SK-N-SH (cell line): Measurements from ENCODE around the gene CCDC69. TPM values are rescaled to one million over a fixed set of nuclear protein-coding genes. Genes with fewer than 3 reads are reported as not detected.

Source experiments
- CTCF ChIA-PET: fragments of 300-600, 350-600 bp; formaldehyde crosslinking; extraction: SDS; loops from one replicate; lab custom pipeline; 2021; lab: Yijun Ruan, JAX
- POLR2A ChIA-PET: fragments of 350-600 bp; sonication (Branson Sonifier 250); formaldehyde crosslinking; extraction: SDS; loops from one replicate; lab custom pipeline; 2020; ENCODE audit warnings: antibody characterized with exemption, inconsistent platforms; lab: Yijun Ruan, JAX
- DNase-seq: peaks from one replicate; pipeline ENCODE4 v3.0.0; 2012
- H2AFZ ChIP-seq: fragments of 200-600 bp; sonication (generic); 2 replicates; pipeline ENCODE4 v1.8.1; 2016; ENCODE audit warnings: antibody characterized with exemption, mild to moderate bottlenecking, low read depth
- H3F3A ChIP-seq: fragments of 200-600 bp; sonication (generic); replicated peaks from 2 replicates; pipeline ENCODE3; 2016; ENCODE audit warnings: antibody characterized with exemption, mild to moderate bottlenecking; ENCODE audit not compliant: insufficient read depth
- H3K27ac ChIP-seq, 2 experiments: fragments of 200-500 bp in 1 of 2; fragments of 200-600 bp in 1 of 2; sonication (Bioruptor generic) in 1 of 2; sonication (generic), shearing (Covaris generic) in 1 of 2; 2 replicates each; pipeline versions ENCODE4 v1.5.1 to v1.6.1; 2014 to 2016; ENCODE audit warnings: low read depth in 2 of 2, inconsistent platforms in 1 of 2, low read length in 1 of 2, mild to moderate bottlenecking in 1 of 2, mixed read lengths in 1 of 2
- H3K27me3 ChIP-seq: fragments of 200-600 bp; sonication (generic), shearing (Covaris generic); 2 replicates; pipeline ENCODE4 v1.6.1; 2016; ENCODE audit warnings: mixed run types; ENCODE audit not compliant: insufficient read depth
- H3K36me3 ChIP-seq, 2 experiments: fragments of 200-500 bp in 1 of 2; fragments of 200-600 bp in 1 of 2; sonication (Bioruptor generic) in 1 of 2; sonication (generic) in 1 of 2; replicated peaks in 1 of 2; 2 replicates each; pipeline versions ENCODE3 to v1.5.1; 2014 to 2016; ENCODE audit warnings: low read length in 1 of 2, mild to moderate bottlenecking in 1 of 2; ENCODE audit not compliant: insufficient read depth in 2 of 2, control insufficient read depth in 1 of 2
- H3K4me1 ChIP-seq, 2 experiments: fragments of 200-500 bp in 1 of 2; fragments of 200-600 bp in 1 of 2; sonication (Bioruptor generic) in 1 of 2; sonication (generic), shearing (Covaris generic) in 1 of 2; 2 replicates each; pipeline versions ENCODE4 v1.5.1 to v1.6.1; 2014 to 2016; ENCODE audit warnings: low read depth in 1 of 2, low read length in 1 of 2, mixed run types in 1 of 2; ENCODE audit not compliant: insufficient read depth in 2 of 2, control insufficient read depth in 1 of 2
- H3K4me2 ChIP-seq: fragments of 200-600 bp; sonication (generic), shearing (Covaris generic); 2 replicates; pipeline ENCODE4 v1.6.1; 2017; ENCODE audit warnings: mixed run types
- H3K4me3 ChIP-seq, 2 experiments: fragments of 200-500 bp in 1 of 2; fragments of 200-600 bp in 1 of 2; sonication (Bioruptor generic) in 1 of 2; sonication (generic), shearing (Covaris generic) in 1 of 2; 2 replicates each; pipeline versions ENCODE4 v1.5.1 to v1.8.1; 2014 to 2016; ENCODE audit warnings: low read depth in 2 of 2, inconsistent platforms in 1 of 2, low read length in 1 of 2, mild to moderate bottlenecking in 1 of 2, mixed read lengths in 1 of 2, moderate library complexity in 1 of 2
- H3K79me2 ChIP-seq: fragments of 200-600 bp; sonication (generic); 2 replicates; pipeline ENCODE4 v1.8.1; 2017; ENCODE audit warnings: mild to moderate bottlenecking; ENCODE audit not compliant: insufficient read depth
- H3K9ac ChIP-seq: fragments of 200-600 bp; sonication (generic); 2 replicates; pipeline ENCODE4 v1.6.1; 2017; ENCODE audit warnings: mixed run types
- H3K9me2 ChIP-seq: fragments of 200-600 bp; sonication (generic); 2 replicates; pipeline ENCODE4 v1.6.1; 2017; ENCODE audit warnings: mixed run types
- H3K9me3 ChIP-seq: fragments of 200-600 bp; sonication (generic); 2 replicates; pipeline ENCODE4 v1.6.1; 2017; ENCODE audit warnings: mixed run types, mild to moderate bottlenecking, moderate library complexity
- H4K20me1 ChIP-seq: fragments of 200-600 bp; sonication (generic); 2 replicates; pipeline ENCODE4 v1.6.1; 2017; ENCODE audit warnings: mild to moderate bottlenecking, mixed run types; ENCODE audit not compliant: insufficient read depth
- ELF1 ChIP-seq: IDR thresholded peaks from 2 replicates; pipeline ENCODE4 v1.4.0; 2012
- EP300 ChIP-seq, 2 experiments: IDR thresholded peaks; 2 replicates each; pipeline versions ENCODE4 v1.4.0 to v1.6.1; 2012; ENCODE audit warnings: borderline replicate concordance in 1 of 2, low read depth in 1 of 2, low read length in 1 of 2
- FOXM1 ChIP-seq: IDR thresholded peaks from 2 replicates; pipeline ENCODE4 v1.4.0; 2012; ENCODE audit warnings: low read depth, mild to moderate bottlenecking
- JUND ChIP-seq: IDR thresholded peaks from 2 replicates; pipeline ENCODE4 v1.4.0; 2012
- MAX ChIP-seq: IDR thresholded peaks from 2 replicates; pipeline ENCODE4 v1.4.0; 2012; ENCODE audit warnings: low read depth
- RFX5 ChIP-seq: IDR thresholded peaks from 2 replicates; pipeline ENCODE4 v1.6.1; 2012; ENCODE audit warnings: mild to moderate bottlenecking, improper control_type of control experiment, low read length
- TAF1 ChIP-seq: IDR thresholded peaks from 2 replicates; pipeline ENCODE4 v1.6.1; 2012; ENCODE audit warnings: low read depth, mild to moderate bottlenecking, low read length, moderate library complexity, borderline replicate concordance
- USF2 ChIP-seq: fragments of 150-350 bp; IDR thresholded peaks from 2 replicates; pipeline ENCODE4 v1.6.1; 2017; ENCODE audit warnings: antibody characterized with exemption, low read length, low read depth, borderline replicate concordance
- YY1 ChIP-seq: IDR thresholded peaks from 2 replicates; pipeline ENCODE4 v1.4.0; 2012; ENCODE audit warnings: low read depth, mild to moderate bottlenecking
- ZBTB33 ChIP-seq: IDR thresholded peaks from 2 replicates; pipeline ENCODE4 v1.4.0; 2012; ENCODE audit warnings: low read depth, borderline replicate concordance
- polyA plus RNA-seq, 3 experiments: library from polyadenylated mRNA; depleted of rRNA; stranded (reverse); fragments of >200 nt; gene quantifications; 2 replicates each; pipeline ENCODE4 v1.2.3, GENCODE V29; 2012
- TF ChIP-seq, protein P1 (sequence below): IDR thresholded peaks from 2 replicates; pipeline ENCODE4 v1.6.1; 2012; ENCODE audit warnings: mild to moderate bottlenecking, low read depth, low read length, moderate library complexity
- TF ChIP-seq, protein P2 (sequence below): fragments of 150-350 bp; IDR thresholded peaks from 2 replicates; pipeline ENCODE4 v1.6.1; 2016; ENCODE audit warnings: mild to moderate bottlenecking, low read depth, low read length

CCDC69 gene
- polyA plus RNA-seq, 1 of the 3 experiments (the other 2 are of a cell fraction), result 0.38 TPM

DNA sequence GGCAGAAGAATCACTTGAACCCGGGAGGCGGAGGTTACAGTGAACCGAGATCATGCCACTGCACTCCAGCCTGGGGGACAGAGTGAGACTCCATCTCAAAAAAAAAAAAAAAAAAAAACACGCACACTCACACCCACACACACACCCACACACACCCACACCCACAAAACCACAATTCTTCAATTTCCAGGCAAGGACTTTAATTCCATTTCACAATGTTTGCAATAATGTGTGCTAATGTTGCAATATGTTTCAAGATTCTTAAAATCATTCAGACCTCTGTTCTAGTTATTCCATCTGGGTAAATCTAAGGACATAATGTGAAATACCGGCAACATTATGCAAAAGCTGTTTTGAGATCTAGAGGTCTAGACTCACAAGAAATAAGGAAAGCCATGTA is 28.3 kb downstream of the CCDC69 start (continued):
- no peak for TF ChIP-seq ZBTB33
- TF ChIP-seq, protein P1, sequence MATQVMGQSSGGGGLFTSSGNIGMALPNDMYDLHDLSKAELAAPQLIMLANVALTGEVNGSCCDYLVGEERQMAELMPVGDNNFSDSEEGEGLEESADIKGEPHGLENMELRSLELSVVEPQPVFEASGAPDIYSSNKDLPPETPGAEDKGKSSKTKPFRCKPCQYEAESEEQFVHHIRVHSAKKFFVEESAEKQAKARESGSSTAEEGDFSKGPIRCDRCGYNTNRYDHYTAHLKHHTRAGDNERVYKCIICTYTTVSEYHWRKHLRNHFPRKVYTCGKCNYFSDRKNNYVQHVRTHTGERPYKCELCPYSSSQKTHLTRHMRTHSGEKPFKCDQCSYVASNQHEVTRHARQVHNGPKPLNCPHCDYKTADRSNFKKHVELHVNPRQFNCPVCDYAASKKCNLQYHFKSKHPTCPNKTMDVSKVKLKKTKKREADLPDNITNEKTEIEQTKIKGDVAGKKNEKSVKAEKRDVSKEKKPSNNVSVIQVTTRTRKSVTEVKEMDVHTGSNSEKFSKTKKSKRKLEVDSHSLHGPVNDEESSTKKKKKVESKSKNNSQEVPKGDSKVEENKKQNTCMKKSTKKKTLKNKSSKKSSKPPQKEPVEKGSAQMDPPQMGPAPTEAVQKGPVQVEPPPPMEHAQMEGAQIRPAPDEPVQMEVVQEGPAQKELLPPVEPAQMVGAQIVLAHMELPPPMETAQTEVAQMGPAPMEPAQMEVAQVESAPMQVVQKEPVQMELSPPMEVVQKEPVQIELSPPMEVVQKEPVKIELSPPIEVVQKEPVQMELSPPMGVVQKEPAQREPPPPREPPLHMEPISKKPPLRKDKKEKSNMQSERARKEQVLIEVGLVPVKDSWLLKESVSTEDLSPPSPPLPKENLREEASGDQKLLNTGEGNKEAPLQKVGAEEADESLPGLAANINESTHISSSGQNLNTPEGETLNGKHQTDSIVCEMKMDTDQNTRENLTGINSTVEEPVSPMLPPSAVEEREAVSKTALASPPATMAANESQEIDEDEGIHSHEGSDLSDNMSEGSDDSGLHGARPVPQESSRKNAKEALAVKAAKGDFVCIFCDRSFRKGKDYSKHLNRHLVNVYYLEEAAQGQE, result no peak

DNA sequence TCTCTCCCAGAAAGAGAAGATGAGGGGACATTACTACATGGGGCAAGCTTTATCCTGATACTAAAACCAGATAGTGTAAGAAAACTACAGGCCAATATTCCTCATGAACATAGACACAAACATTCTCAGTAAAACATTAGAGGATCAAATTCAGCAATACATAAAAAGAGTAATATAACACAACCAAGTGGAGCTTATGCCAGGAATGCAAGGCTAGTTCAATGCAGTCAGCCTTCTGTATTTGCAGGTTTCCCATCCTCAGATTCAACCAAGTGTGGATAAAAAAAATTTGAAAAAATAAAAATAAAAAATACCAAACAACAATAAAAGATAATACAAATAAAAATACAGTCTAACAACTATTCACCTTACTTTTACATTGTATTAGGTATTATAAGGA is 31.3 kb downstream of the CCDC69 start:
- TF ChIP-seq, protein P2, sequence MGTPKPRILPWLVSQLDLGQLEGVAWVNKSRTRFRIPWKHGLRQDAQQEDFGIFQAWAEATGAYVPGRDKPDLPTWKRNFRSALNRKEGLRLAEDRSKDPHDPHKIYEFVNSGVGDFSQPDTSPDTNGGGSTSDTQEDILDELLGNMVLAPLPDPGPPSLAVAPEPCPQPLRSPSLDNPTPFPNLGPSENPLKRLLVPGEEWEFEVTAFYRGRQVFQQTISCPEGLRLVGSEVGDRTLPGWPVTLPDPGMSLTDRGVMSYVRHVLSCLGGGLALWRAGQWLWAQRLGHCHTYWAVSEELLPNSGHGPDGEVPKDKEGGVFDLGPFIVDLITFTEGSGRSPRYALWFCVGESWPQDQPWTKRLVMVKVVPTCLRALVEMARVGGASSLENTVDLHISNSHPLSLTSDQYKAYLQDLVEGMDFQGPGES, result no peak
- TF ChIP-seq RFX5, result no peak
- no peak for TF ChIP-seq ZBTB33
- no peak for TF ChIP-seq FOXM1
- TF ChIP-seq EP300 (IDR thresholded peaks at IDR 0.05; ENCODE audit: borderline replicate concordance in 1 of 2, low read depth in 1 of 2, low read length in 1 of 2), result no peak
- no peak for TF ChIP-seq TAF1
- TF ChIP-seq, protein P1, result no peak
- no peak for TF ChIP-seq USF2
- no peak for TF ChIP-seq JUND
- no peak for TF ChIP-seq ELF1
- no peak for TF ChIP-seq MAX
- no peak for TF ChIP-seq YY1
- no peaks in the 10 kb centered on the region for H3F3A ChIP-seq
- H3K4me3 ChIP-seq, result no peak overlapping the region
- H2AFZ ChIP-seq, result no peak overlapping the region
- no peaks in the 10 kb centered on the region for H3K4me1 ChIP-seq
- no peak overlapping the region for H3K27ac ChIP-seq
- POLR2A ChIA-PET, result no interaction called here
- H3K79me2 ChIP-seq, result no peaks in the 10 kb centered on the region
- CTCF ChIA-PET, result interaction anchor here (1.0 kb wide), 1 partner anchor 9 kb away, joined by 5 read pairs; no protein-coding TSS in a partner anchor
- 0 out of 2 replicates have a peak, but pooled peaks cover 5% of the 10 kb centered on the region for H3K9me3 ChIP-seq
- no peak for DNase-seq
- no peak overlapping the region for H3K9ac ChIP-seq
- no peaks in the 10 kb centered on the region; the same call in 1 of the 2 replicates for H3K27me3 ChIP-seq
- no peaks in the 10 kb centered on the region for H3K9me2 ChIP-seq
- no peak overlapping the region for H3K4me2 ChIP-seq
- H3K36me3 ChIP-seq, result no peaks in the 10 kb centered on the region
- no peaks in the 10 kb centered on the region for H4K20me1 ChIP-seq
